ENCODE measurements around the gene C1orf105.

The C1orf105 gene

DNA sequence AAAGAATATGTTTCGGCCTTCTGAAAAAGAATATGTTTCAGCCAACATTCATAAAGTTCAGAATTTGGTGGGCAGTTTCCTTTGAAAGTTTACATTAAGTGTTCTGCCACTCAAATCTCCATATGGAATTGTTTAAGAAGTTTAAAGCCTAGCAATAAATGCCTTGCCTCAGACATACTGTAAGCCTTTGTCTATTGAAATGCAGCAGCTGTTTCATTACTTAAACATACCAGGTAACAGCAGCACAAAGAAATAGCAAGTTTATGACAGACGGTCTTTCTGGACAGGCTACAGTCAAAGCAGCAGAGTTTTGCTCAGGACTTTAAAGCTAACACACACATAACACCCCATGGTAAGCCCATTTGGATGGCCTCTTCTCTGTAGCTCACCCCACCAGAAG lies 38.5 kb upstream of the C1orf105 start:
- Histone ChIP-seq H3K9me3 (replicated peaks in 1 of 2; ENCODE audit: control insufficient read depth in 2 of 2, insufficient read depth in 1 of 2, low read depth in 1 of 2, low read length in 2 of 2) (no peaks in the 10 kb centered on the region), H3K27ac (replicated peaks; ENCODE audit: low read length) (no peak overlapping the region), H2BK12ac (ENCODE audit: low read length) (no peak overlapping the region), H2BK5ac (ENCODE audit: low read length) (no peak overlapping the region), H3K14ac (ENCODE audit: low read length) (no peak overlapping the region), H3K9ac (ENCODE audit: low read depth, low read length, poor library complexity) (no peak overlapping the region), H4K8ac (ENCODE audit: low read depth, low read length) (no peak overlapping the region), H2BK15ac (ENCODE audit: low read length) (no peak overlapping the region), H3K4me1 (ENCODE audit: control insufficient read depth in 2 of 2, insufficient read depth in 1 of 2, low read depth in 1 of 2, low read length in 2 of 2) (peaks cover 2 to 19% of the 10 kb centered on the region in 2 donors), H3K23ac (ENCODE audit: low read depth, low read length, poor library complexity) (no peak overlapping the region), H2AK5ac (ENCODE audit: low read depth, low read length) (no peak overlapping the region), H3K4ac (ENCODE audit: low read length) (no peak overlapping the region), H3K79me1 (ENCODE audit: low read depth, low read length) (no peaks in the 10 kb centered on the region), H3K27me3 (ENCODE audit: control insufficient read depth in 3 of 3, insufficient read depth in 3 of 3, low read depth in 1 of 3, low read length in 3 of 3) (no peaks in the 10 kb centered on the region), H3K4me2 (ENCODE audit: insufficient read depth, low read length, poor library complexity, severe bottlenecking) (no peak overlapping the region), H3K36me3 (replicated peaks in 1 of 2; ENCODE audit: control insufficient read depth in 2 of 2, insufficient read depth in 2 of 2, low read length in 2 of 2) (no peaks in the 10 kb centered on the region), H2BK120ac (ENCODE audit: low read depth, low read length) (no peak overlapping the region), H2AFZ (ENCODE audit: low read length) (no peak overlapping the region), H3K4me3 (ENCODE audit: low read length in 2 of 2) (no peak overlapping the region), H3K18ac (ENCODE audit: low read length) (no peak overlapping the region), H4K91ac (ENCODE audit: low read depth, low read length, poor library complexity) (no peak overlapping the region)
- WGBS, 2 donors (ENCODE audit: extremely low coverage in 2 of 2, insufficient read length in 2 of 2, insufficient replicate concordance in 1 of 2), result no CpG with 5 or more reads among the region's 2 CpGs
- no peak for DNase-seq (ENCODE audit: low spot score)

DNA sequence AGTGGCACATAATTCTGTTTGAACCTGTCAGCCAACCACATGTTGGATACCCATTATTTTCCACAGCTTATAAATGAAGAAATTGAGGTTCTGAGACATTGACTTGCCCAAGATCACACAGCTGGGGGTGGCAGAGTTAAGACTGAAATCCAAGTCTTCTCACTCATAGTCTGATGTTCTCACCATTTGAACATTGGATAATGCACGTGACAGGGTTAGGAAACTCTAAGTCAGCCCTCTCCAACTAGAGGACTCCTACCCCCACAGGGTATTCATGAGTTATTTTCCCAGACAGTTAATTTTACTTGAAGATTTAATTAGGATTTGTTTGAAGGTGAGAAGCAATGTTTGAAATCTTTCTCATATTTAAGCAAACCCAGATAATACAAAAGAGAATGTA lies 38.1 kb upstream of the C1orf105 start:
- no peak for DNase-seq (ENCODE audit: low spot score)
- no peak overlapping the region for H3K4me2 ChIP-seq (ENCODE audit: insufficient read depth, low read length, poor library complexity, severe bottlenecking)
- H2BK5ac ChIP-seq (ENCODE audit: low read length), result no peak overlapping the region
- no peak overlapping the region for H2BK120ac ChIP-seq (ENCODE audit: low read depth, low read length)
- H4K91ac ChIP-seq (ENCODE audit: low read depth, low read length, poor library complexity), result no peak overlapping the region
- no peak overlapping the region for H2AFZ ChIP-seq (ENCODE audit: low read length)
- H3K23ac ChIP-seq (ENCODE audit: low read depth, low read length, poor library complexity), result no peak overlapping the region
- H3K4ac ChIP-seq (ENCODE audit: low read length), result no peak overlapping the region
- H3K9ac ChIP-seq (ENCODE audit: low read depth, low read length, poor library complexity), result no peak overlapping the region
- WGBS, 2 donors (ENCODE audit: extremely low coverage in 2 of 2, insufficient read length in 2 of 2, insufficient replicate concordance in 1 of 2), result no CpG with 5 or more reads among the region's 1 CpG
- no peaks in the 10 kb centered on the region for H3K79me1 ChIP-seq (ENCODE audit: low read depth, low read length)
- no peaks in the 10 kb centered on the region for H3K27me3 ChIP-seq (ENCODE audit: control insufficient read depth in 3 of 3, insufficient read depth in 3 of 3, low read depth in 1 of 3, low read length in 3 of 3)
- H3K36me3 ChIP-seq (replicated peaks in 1 of 2; ENCODE audit: control insufficient read depth in 2 of 2, insufficient read depth in 2 of 2, low read length in 2 of 2), result no peaks in the 10 kb centered on the region
- no peak overlapping the region for H3K27ac ChIP-seq (replicated peaks; ENCODE audit: low read length)
- no peak overlapping the region for H3K4me3 ChIP-seq (ENCODE audit: low read length in 2 of 2)
- H3K14ac ChIP-seq (ENCODE audit: low read length), result no peak overlapping the region
- H3K18ac ChIP-seq (ENCODE audit: low read length), result no peak overlapping the region
- H2BK15ac ChIP-seq (ENCODE audit: low read length), result no peak overlapping the region
- no peak overlapping the region for H2AK5ac ChIP-seq (ENCODE audit: low read depth, low read length)
- no peaks in the 10 kb centered on the region for H3K9me3 ChIP-seq (replicated peaks in 1 of 2; ENCODE audit: control insufficient read depth in 2 of 2, insufficient read depth in 1 of 2, low read depth in 1 of 2, low read length in 2 of 2)
- no peak overlapping the region for H4K8ac ChIP-seq (ENCODE audit: low read depth, low read length)
- H2BK12ac ChIP-seq (ENCODE audit: low read length), result no peak overlapping the region
- peaks cover 2 to 19% of the 10 kb centered on the region in 2 donors for H3K4me1 ChIP-seq (ENCODE audit: control insufficient read depth in 2 of 2, insufficient read depth in 1 of 2, low read depth in 1 of 2, low read length in 2 of 2)

DNA sequence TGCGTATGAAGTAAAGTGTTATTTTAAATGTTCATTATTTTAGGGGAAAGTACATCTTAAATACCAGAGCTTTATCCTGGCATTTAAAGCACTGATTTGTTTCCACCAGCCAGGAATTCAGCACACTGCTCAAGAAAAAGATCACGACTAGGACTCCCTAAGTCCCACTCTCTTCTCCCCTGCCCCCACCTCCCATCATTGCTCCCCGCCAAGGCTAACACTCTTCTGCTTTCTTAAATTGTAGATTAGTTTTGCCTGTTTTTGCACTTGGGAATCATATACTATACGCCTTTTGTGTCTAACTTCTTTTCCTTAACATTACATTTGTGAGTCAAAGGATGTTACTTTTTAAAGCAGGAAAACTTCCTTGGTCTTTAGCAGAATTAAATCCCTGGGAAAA lies 37.5 kb upstream of the C1orf105 start:
- H3K27ac ChIP-seq (replicated peaks; ENCODE audit: low read length), result no peak overlapping the region
- H2BK12ac ChIP-seq (ENCODE audit: low read length), result no peak overlapping the region
- H3K9me3 ChIP-seq (replicated peaks in 1 of 2; ENCODE audit: control insufficient read depth in 2 of 2, insufficient read depth in 1 of 2, low read depth in 1 of 2, low read length in 2 of 2), result no peaks in the 10 kb centered on the region
- H3K4me3 ChIP-seq (ENCODE audit: low read length in 2 of 2), result no peak overlapping the region
- no peaks in the 10 kb centered on the region for H3K79me1 ChIP-seq (ENCODE audit: low read depth, low read length)
- no peak overlapping the region for H3K14ac ChIP-seq (ENCODE audit: low read length)
- H2BK5ac ChIP-seq (ENCODE audit: low read length), result no peak overlapping the region
- H3K4me2 ChIP-seq (ENCODE audit: insufficient read depth, low read length, poor library complexity, severe bottlenecking), result no peak overlapping the region
- H2AFZ ChIP-seq (ENCODE audit: low read length), result peak overlapping the region; percentile 73
- no peak overlapping the region for H2BK120ac ChIP-seq (ENCODE audit: low read depth, low read length)
- H3K9ac ChIP-seq (ENCODE audit: low read depth, low read length, poor library complexity), result no peak overlapping the region
- WGBS, 2 donors (ENCODE audit: extremely low coverage in 2 of 2, insufficient read length in 2 of 2, insufficient replicate concordance in 1 of 2), result no CpG with 5 or more reads among the region's 4 CpGs
- no peak overlapping the region for H2AK5ac ChIP-seq (ENCODE audit: low read depth, low read length)
- H3K4me1 ChIP-seq (ENCODE audit: control insufficient read depth in 2 of 2, insufficient read depth in 1 of 2, low read depth in 1 of 2, low read length in 2 of 2), result peaks cover 2 to 19% of the 10 kb centered on the region in 2 donors
- no peak overlapping the region for H4K91ac ChIP-seq (ENCODE audit: low read depth, low read length, poor library complexity)
- no peak for DNase-seq (ENCODE audit: low spot score)
- H3K23ac ChIP-seq (ENCODE audit: low read depth, low read length, poor library complexity), result no peak overlapping the region
- no peak overlapping the region for H3K18ac ChIP-seq (ENCODE audit: low read length)
- H3K36me3 ChIP-seq (replicated peaks in 1 of 2; ENCODE audit: control insufficient read depth in 2 of 2, insufficient read depth in 2 of 2, low read length in 2 of 2), result no peaks in the 10 kb centered on the region
- H3K4ac ChIP-seq (ENCODE audit: low read length), result no peak overlapping the region
- no peaks in the 10 kb centered on the region for H3K27me3 ChIP-seq (ENCODE audit: control insufficient read depth in 3 of 3, insufficient read depth in 3 of 3, low read depth in 1 of 3, low read length in 3 of 3)
- H2BK15ac ChIP-seq (ENCODE audit: low read length), result no peak overlapping the region
- no peak overlapping the region for H4K8ac ChIP-seq (ENCODE audit: low read depth, low read length)

DNA sequence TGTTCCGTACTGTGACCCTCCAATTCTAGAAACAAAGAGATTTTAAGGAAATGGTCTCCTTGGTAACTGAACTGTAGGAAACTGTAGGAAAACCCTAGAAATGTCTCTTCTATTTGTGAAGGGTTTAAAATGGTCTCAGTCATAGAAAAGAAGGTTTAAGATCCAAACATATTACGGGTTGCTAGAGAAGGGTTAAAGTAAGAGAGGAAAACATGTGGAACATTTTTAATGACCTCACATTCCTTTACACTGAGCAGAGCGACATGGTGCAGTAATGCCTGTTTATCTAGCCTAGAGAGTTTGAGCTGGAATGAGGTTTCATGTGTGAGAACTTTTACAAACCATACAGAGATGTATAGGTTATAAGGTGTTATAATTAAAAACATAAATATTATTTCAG lies 36.9 kb upstream of the C1orf105 start:
- no CpG with 5 or more reads among the region's 3 CpGs for WGBS, 2 donors (ENCODE audit: extremely low coverage in 2 of 2, insufficient read length in 2 of 2, insufficient replicate concordance in 1 of 2)

More for the DNA sequence above, 36.9 kb upstream of the C1orf105 start:
- H2AK5ac ChIP-seq (ENCODE audit: low read depth, low read length), result no peak overlapping the region
- no peaks in the 10 kb centered on the region for H3K9me3 ChIP-seq (replicated peaks in 1 of 2; ENCODE audit: control insufficient read depth in 2 of 2, insufficient read depth in 1 of 2, low read depth in 1 of 2, low read length in 2 of 2)
- H2AFZ ChIP-seq (ENCODE audit: low read length), result peak overlapping the region; percentile 73
- no peak overlapping the region for H2BK5ac ChIP-seq (ENCODE audit: low read length)
- H3K23ac ChIP-seq (ENCODE audit: low read depth, low read length, poor library complexity), result no peak overlapping the region
- H3K36me3 ChIP-seq (replicated peaks in 1 of 2; ENCODE audit: control insufficient read depth in 2 of 2, insufficient read depth in 2 of 2, low read length in 2 of 2), result no peaks in the 10 kb centered on the region
- no peak overlapping the region for H3K9ac ChIP-seq (ENCODE audit: low read depth, low read length, poor library complexity)
- no peak overlapping the region for H3K4ac ChIP-seq (ENCODE audit: low read length)
- no peak overlapping the region for H4K91ac ChIP-seq (ENCODE audit: low read depth, low read length, poor library complexity)
- peaks cover 2 to 19% of the 10 kb centered on the region in 2 donors for H3K4me1 ChIP-seq (ENCODE audit: control insufficient read depth in 2 of 2, insufficient read depth in 1 of 2, low read depth in 1 of 2, low read length in 2 of 2)
- H3K18ac ChIP-seq (ENCODE audit: low read length), result no peak overlapping the region
- no peak overlapping the region for H2BK15ac ChIP-seq (ENCODE audit: low read length)
- H3K14ac ChIP-seq (ENCODE audit: low read length), result no peak overlapping the region
- no peak overlapping the region for H3K4me3 ChIP-seq (ENCODE audit: low read length in 2 of 2)
- no peak overlapping the region for H2BK120ac ChIP-seq (ENCODE audit: low read depth, low read length)
- H4K8ac ChIP-seq (ENCODE audit: low read depth, low read length), result no peak overlapping the region
- no peak for DNase-seq (ENCODE audit: low spot score)
- H3K27me3 ChIP-seq (ENCODE audit: control insufficient read depth in 3 of 3, insufficient read depth in 3 of 3, low read depth in 1 of 3, low read length in 3 of 3), result no peaks in the 10 kb centered on the region
- no peak overlapping the region for H2BK12ac ChIP-seq (ENCODE audit: low read length)
- no peak overlapping the region for H3K4me2 ChIP-seq (ENCODE audit: insufficient read depth, low read length, poor library complexity, severe bottlenecking)
- no peaks in the 10 kb centered on the region for H3K79me1 ChIP-seq (ENCODE audit: low read depth, low read length)
- H3K27ac ChIP-seq (replicated peaks; ENCODE audit: low read length), result no peak overlapping the region

Measured in neuronal stem cell (in vitro differentiated cells).